GM12892 (cell line): ENCODE measurements around the gene MAG.

ENCODE experiments used
- POLR2A ChIP-seq: IDR thresholded peaks from 2 replicates; pipeline ENCODE4 v1.6.1; 2011; ENCODE audit warnings: low read depth, low read length, control low read depth
- POLR2AphosphoS5 ChIP-seq: IDR thresholded peaks from 2 replicates; pipeline ENCODE4 v1.6.1; 2011; ENCODE audit warnings: low read depth, low read length, control low read depth

- TF ChIP-seq POLR2A (no peak), POLR2AphosphoS5 (no peak)
Observed at GRCh38 chr19:35273686-35274259, 18.2 kb upstream of the MAG start.
